T-helper 1 cell (primary cell): ENCODE measurements around the gene GPR37.

Experiments used
- DNase-seq, 5 donors: peaks; one replicate each; pipeline ENCODE4 v3.0.0-alpha.2; 2012 to 2020
- total RNA-seq, 4 donors: gene quantifications; one replicate each; lab custom pipeline; 2026; lab: John Stamatoyannopoulos, UW

Gene GPR37
- 0 reads per million in 4 donors for total RNA-seq

GRCh38 chr7:124765401-124766352 lies at the start of gene GPR37:
GPR37 (minus strand) TSS chr7:124765792; CDS start chr7:124764976, 816 bp downstream.
- DNase-seq: peak in 1 of 5 donors; percentile 22

- no peak for DNase-seq
These were observed 48.6 kb upstream of the GPR37 start for GRCh38 chr7:124813994-124814798.

GRCh38 chr7:124812764-124813163 lies 47.2 kb upstream of the GPR37 start:
- DNase-seq: no peak

- no peak for DNase-seq
These were observed 45.7 kb upstream of the GPR37 start for GRCh38 chr7:124811341-124811740.

- no peak for DNase-seq
These were observed 45.0 kb upstream of the GPR37 start for GRCh38 chr7:124810605-124811004.

GRCh38 chr7:124808206-124808605 lies 42.6 kb upstream of the GPR37 start:
- no peak for DNase-seq

GRCh38 chr7:124801330-124801895 lies 35.8 kb upstream of the GPR37 start:
- no peak for DNase-seq

GRCh38 chr7:124800386-124800785 lies 34.8 kb upstream of the GPR37 start:
- no peak for DNase-seq

- DNase-seq: no peak
These were observed 33.9 kb upstream of the GPR37 start for GRCh38 chr7:124799448-124799847.

GRCh38 chr7:124796771-124797170 lies 31.2 kb upstream of the GPR37 start:
- no peak for DNase-seq

- no peak for DNase-seq
These were observed 27.1 kb upstream of the GPR37 start for GRCh38 chr7:124792696-124793095.

GRCh38 chr7:124792002-124792401 lies 26.4 kb upstream of the GPR37 start:
- no peak for DNase-seq

- DNase-seq: no peak
These were observed 25.8 kb upstream of the GPR37 start for GRCh38 chr7:124791426-124791825.

- DNase-seq: no peak
These were observed 25.1 kb upstream of the GPR37 start for GRCh38 chr7:124790645-124791044.

- DNase-seq: no peak
These were observed 20.4 kb upstream of the GPR37 start for GRCh38 chr7:124785994-124786393.

GRCh38 chr7:124784879-124785818 lies 19.6 kb upstream of the GPR37 start:
- peak in 1 of 5 donors; percentile 13 for DNase-seq

GRCh38 chr7:124783271-124783670 lies 17.7 kb upstream of the GPR37 start:
- DNase-seq: no peak

GRCh38 chr7:124781907-124782734 lies 16.5 kb upstream of the GPR37 start:
- DNase-seq: no peak

GRCh38 chr7:124781418-124781817 lies 15.8 kb upstream of the GPR37 start:
- DNase-seq: no peak

- no peak for DNase-seq
These were observed 15.0 kb upstream of the GPR37 start for GRCh38 chr7:124780608-124781007.

GRCh38 chr7:124780056-124780455 lies 14.5 kb upstream of the GPR37 start:
- no peak for DNase-seq
